ENCODE data around the gene P2RY12. TPM values are rescaled to one million over a fixed set of nuclear protein-coding genes. Genes with fewer than 3 reads are reported as not detected.

The P2RY12 gene
- total and polyA plus RNA-seq, 2 experiments from 2014 or later: 0.22 TPM; not detected in 1

DNA sequence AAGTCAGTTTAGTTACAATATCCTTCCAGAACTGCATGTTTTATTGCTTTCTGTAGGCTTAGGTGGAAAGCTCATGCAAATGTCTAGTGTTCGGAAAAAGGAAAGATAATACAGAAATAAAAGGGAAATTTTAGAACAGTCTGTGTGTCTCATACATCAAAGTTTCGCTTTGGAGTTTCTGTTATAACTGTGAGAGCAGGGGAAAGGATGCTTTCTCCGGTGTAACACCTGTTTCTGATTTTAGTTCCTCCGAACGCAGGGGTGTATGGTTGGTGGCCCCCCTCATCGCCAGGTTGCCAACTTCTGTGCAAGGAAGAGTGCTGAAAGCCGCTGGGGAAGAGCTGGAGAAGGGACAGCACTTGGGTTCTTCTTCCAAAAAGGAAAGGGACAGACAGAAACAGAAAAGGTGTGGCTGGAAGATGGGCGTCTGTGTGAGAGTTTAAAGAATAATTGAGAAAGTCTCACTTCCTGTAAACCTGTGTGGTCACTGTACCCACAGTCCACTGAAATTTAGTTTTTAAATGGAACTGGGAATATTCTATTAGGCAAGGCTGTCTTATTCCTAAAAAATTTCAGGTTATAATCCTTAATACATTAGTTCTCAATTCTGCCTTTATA lies 6.7 kb downstream of the P2RY12 start:
- Histone ChIP-seq H3K27me3 (no peaks in the 10 kb centered on the region), H3K9me3 (ENCODE audit: low read depth) (no peaks in the 10 kb centered on the region), H3K4me3 (no peak overlapping the region), H3K27ac (no peak overlapping the region), H3K4me1 (ENCODE audit: low read depth) (peaks cover 9% of the 10 kb centered on the region), H3K36me3 (no peaks in the 10 kb centered on the region)
- DNase-seq (ENCODE audit: low read depth in 1 of 2, low spot score in 1 of 2): no peak
- TF ChIP-seq, protein P1, sequence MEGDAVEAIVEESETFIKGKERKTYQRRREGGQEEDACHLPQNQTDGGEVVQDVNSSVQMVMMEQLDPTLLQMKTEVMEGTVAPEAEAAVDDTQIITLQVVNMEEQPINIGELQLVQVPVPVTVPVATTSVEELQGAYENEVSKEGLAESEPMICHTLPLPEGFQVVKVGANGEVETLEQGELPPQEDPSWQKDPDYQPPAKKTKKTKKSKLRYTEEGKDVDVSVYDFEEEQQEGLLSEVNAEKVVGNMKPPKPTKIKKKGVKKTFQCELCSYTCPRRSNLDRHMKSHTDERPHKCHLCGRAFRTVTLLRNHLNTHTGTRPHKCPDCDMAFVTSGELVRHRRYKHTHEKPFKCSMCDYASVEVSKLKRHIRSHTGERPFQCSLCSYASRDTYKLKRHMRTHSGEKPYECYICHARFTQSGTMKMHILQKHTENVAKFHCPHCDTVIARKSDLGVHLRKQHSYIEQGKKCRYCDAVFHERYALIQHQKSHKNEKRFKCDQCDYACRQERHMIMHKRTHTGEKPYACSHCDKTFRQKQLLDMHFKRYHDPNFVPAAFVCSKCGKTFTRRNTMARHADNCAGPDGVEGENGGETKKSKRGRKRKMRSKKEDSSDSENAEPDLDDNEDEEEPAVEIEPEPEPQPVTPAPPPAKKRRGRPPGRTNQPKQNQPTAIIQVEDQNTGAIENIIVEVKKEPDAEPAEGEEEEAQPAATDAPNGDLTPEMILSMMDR (IDR thresholded peaks at IDR 0.05; ENCODE audit: low read depth, low read length): no peak

DNA sequence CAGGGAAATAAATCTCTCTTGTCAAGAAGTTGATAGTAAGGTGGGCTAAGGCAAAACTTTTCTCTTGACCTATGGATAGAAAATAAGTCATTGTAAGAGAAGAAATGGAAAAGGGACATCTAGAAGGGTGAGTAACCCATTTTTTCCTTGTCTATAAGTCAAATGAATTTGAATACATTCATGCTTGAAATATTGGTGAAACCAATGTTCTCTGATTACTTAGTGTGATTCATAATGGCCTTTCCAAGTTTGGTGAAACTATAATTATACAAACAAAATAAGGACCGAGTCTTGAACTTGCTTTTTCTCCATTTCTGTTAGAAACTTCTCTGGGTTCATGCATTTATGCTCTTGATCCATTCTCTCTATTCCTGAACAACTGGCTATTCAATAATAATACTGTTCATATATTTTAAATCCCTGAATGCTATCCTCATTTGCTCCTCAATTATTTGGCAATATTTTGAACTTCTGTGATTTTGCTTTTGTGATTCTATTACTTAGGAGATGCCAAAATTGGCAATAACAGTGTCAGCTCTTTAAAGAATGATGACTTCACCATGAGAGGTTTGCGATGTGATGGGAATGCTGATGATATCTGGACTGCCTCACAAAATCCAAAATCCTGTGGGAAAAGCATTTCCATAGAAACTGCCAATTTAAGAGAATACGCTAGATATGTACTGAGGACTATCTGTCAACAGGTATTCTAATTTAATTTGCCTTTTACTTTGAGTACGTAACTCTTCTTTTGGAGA lies 12.3 kb downstream of the P2RY12 start:
- Histone ChIP-seq H3K27ac (no peak overlapping the region), H3K9me3 (ENCODE audit: low read depth) (no peaks in the 10 kb centered on the region), H3K4me1 (ENCODE audit: low read depth) (no peaks in the 10 kb centered on the region), H3K36me3 (no peaks in the 10 kb centered on the region), H3K4me3 (no peak overlapping the region), H3K27me3 (no peaks in the 10 kb centered on the region)
- TF ChIP-seq, protein P1 (IDR thresholded peaks at IDR 0.05; ENCODE audit: low read depth, low read length): no peak
- no peak for DNase-seq (ENCODE audit: low read depth in 1 of 2, low spot score in 1 of 2)

- TF ChIP-seq, protein P1 (IDR thresholded peaks at IDR 0.05; ENCODE audit: low read depth, low read length): no peak
- Histone ChIP-seq H3K27me3 (no peaks in the 10 kb centered on the region), H3K9me3 (ENCODE audit: low read depth) (no peaks in the 10 kb centered on the region), H3K36me3 (no peaks in the 10 kb centered on the region), H3K4me3 (no peak overlapping the region), H3K4me1 (ENCODE audit: low read depth) (no peaks in the 10 kb centered on the region), H3K27ac (no peak overlapping the region)
- DNase-seq (ENCODE audit: low read depth in 1 of 2, low spot score in 1 of 2): no peak
Measured at GRCh38 chr3:151371526-151371925, 13.0 kb downstream of the P2RY12 start.

DNA sequence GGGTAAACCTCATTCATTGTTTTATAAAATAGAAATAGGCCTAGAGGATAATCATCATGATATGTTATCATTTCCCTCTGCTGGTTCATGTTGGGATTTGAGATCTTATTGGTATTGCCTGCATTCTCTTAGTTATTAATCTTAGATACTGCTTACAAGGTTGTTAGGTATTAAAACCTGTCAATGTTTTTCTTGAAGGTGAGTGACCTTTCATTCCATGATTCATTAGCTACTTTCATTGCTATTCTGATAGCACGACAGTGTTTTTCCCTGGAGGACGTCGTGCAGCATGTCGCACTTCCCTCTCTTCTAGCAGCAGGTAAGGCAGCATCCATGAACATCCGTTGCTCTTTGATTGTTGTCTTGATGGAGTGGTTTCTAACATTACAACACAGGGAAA lies 17.1 kb downstream of the P2RY12 start:
- TF ChIP-seq, protein P1 (IDR thresholded peaks at IDR 0.05; ENCODE audit: low read depth, low read length): no peak
- no peak for DNase-seq (ENCODE audit: low read depth in 1 of 2, low spot score in 1 of 2)
- Histone ChIP-seq H3K27ac (no peak overlapping the region), H3K27me3 (no peaks in the 10 kb centered on the region), H3K9me3 (ENCODE audit: low read depth) (no peaks in the 10 kb centered on the region), H3K4me3 (no peak overlapping the region), H3K36me3 (no peaks in the 10 kb centered on the region), H3K4me1 (ENCODE audit: low read depth) (no peaks in the 10 kb centered on the region)

DNA sequence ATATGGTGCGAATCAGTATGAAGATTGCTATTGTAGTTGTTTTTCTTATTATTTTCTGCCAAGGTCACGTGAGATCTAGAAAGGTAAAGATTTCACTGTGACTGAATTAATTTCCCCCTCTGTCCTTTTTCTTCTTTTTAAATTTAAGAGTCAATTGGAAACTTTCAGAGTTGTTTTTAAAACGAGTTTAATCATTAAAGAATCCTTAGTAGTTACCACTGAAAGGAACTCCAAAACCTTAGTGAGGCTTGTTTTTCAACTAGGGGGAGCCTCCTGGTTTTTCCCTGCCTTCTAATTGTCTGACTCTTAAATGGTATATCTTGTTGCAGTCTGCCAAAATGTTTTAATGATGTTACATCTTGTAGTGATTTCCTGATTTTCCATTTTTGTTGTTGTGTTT lies 17.6 kb downstream of the P2RY12 start:
- no peak for DNase-seq (ENCODE audit: low read depth in 1 of 2, low spot score in 1 of 2)
- no peak overlapping the region for H3K27ac ChIP-seq
- TF ChIP-seq, protein P1 (IDR thresholded peaks at IDR 0.05; ENCODE audit: low read depth, low read length): no peak
- no peaks in the 10 kb centered on the region for H3K9me3 ChIP-seq (ENCODE audit: low read depth)
- no peaks in the 10 kb centered on the region for H3K36me3 ChIP-seq
- no peak overlapping the region for H3K4me3 ChIP-seq
- H3K4me1 ChIP-seq (ENCODE audit: low read depth): no peaks in the 10 kb centered on the region
- no peaks in the 10 kb centered on the region for H3K27me3 ChIP-seq
